PC-3 (cell line): ENCODE measurements around the gene LAMTOR5.

Experiments used
- CTCF ChIP-seq: fragments of 300-600 bp; sonication (generic); conservative IDR thresholded peaks from 2 replicates; pipeline ENCODE4 v1.5.1; 2017; ENCODE audit warnings: antibody characterized with exemption, low read depth, mild to moderate bottlenecking, low read length
- EZH2 ChIP-seq: fragments of 300-600 bp; sonication (generic); IDR thresholded peaks from one replicate; pipeline ENCODE4 v1.6.1; 2017; ENCODE audit warnings: antibody characterized with exemption, mild to moderate bottlenecking, low read length; ENCODE audit not compliant: unreplicated experiment

- TF ChIP-seq CTCF (no peak), EZH2 (no peak)
Measured at GRCh38 chr1:110393691-110394492, 13.6 kb downstream of the LAMTOR5 start.
